Effector CD8-positive, alpha-beta T cell (primary cell): ENCODE data around the gene FLNB.

Source experiments
- DNase-seq: peaks from one replicate; lab custom pipeline; 2025; lab: John Stamatoyannopoulos, UW

Gene FLNB

DNA sequence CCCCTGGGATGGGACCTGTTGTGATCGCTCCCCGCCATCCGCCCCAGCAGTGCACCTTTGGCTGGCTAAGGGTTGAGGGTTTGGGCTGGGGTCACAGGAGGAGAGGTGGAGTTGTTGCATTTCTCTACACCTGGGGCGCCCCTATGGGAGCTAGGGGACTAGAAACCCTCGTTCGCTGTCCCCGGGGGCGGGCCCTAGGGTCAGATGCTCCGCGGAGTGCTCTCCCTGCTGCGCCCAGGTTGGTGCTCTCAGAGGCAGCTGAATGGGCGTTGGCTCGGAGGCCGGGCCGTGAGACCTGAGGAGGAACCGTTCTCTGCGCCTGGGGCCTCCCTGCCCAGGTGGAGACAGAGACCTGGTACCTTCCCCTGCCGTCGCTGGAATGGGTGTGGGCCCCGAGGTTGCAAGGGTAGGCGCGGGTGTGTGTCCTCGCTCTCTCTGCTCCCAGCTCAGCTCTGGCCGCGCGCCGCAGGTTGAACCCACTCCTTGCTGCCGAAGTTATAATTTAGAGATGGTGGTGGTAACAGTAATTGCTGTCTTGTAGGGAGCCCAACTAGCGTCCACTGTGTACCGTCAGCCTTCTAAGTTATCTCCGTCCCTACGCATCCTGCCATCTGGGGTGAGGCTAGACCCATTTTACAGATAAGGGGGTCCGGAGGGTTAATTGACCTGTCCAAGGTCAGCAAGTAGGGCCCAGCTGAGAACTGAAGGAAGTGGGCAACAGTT lies 965 bp downstream of the FLNB start:
- peak; percentile 17 for DNase-seq

- no peak for DNase-seq
These were observed 1.7 kb downstream of the FLNB start for GRCh38 chr3:58009749-58010535.

DNA sequence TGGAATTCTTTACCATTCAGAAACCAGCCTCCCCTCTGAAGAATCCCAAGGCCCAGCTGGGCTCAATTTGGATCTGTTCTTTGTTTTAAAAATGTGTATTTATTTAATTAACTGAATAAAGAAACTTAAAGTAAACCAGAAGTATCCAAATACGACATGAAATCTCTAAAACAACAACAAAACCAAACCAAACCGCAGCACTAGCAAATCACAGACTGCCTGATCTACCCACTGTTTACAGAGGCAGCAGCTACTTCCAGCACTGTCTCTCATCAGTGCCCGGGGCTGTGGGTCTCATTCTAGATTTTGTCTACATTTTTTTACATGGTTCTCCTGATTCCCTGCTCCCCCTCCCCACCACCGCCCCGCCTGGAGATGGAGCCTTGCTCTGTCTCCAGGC lies 2.3 kb downstream of the FLNB start:
- DNase-seq = no peak

DNA sequence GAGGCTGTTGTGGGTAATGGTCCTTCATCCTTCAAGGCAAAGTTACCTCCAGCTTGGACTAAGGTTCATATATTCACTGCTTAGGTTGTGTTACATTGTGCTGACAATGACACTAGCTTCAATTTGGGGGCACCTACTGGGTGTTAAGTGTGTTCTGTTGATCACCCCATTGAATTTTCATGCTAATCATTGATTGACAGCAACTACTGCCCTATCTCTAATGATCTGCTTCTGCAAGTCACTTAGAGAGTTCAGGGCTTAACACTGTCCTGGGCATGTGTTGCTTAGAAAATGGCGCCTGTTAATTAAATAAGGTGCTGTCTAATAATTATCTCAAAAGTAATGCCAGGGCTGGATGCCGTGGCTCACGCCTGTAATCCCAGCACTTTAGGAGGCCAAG lies 3.4 kb downstream of the FLNB start:
- DNase-seq = no peak

DNA sequence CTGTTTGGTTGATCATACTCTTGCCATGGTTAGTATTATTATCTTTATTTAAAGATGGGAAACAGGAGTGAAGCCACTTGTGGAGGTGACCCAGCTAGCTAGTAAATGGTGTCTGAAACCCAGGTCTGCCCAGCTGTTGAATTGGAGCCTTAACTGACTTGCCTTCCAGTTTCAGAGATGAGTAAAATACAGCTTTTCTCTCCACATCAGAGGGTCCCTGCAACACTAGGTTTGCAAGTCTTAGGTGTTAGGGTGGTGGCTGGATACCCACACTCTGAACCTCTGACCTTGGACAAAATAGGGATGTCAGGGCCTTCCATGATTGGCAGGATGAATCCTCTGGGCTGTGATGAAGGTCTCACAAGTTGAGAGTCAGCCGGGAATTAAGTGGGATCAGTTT lies 4.1 kb downstream of the FLNB start:
- DNase-seq = no peak

DNA sequence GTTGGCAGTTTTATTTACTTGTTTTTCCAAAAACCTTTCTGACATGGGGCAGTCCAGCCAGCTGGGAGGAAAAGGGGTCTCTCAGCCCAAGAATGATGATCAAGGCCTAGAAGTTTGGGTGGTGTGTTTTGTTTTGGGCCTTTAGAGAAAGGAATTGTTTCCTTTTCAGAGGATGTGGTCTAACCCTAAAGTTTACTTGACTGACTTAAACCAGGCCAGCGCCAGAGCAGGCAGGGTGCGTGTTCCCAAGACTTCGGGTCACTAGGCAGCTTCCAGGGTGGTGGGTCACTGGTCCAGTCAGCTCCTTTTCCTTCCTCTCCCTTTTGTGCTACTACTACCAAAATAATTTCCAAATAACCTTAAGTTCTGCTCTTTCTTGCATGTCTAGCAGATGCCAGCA lies 4.9 kb downstream of the FLNB start:
- DNase-seq = no peak

GRCh38 chr3:58013973-58014649 lies 5.9 kb downstream of the FLNB start:
- DNase-seq = no peak

DNA sequence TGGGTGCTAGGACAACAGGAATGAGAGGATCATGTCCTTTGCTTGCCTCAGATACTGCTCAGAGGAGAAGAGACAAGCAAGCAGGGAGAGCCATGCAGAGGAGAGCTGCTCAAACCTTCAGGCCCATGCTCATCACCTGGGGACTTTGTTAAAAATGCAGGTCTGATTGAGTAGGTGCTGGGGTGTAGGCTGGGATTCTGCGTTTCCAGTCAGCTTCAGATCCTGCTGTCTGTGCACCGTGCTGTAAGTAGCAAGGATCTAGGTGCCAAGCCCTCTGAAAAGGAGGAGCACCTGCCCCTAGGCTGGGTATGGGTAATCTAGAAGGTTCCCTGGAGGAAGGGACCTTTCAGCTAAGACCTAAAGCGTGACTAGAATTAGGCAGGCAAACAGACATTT lies 7.3 kb downstream of the FLNB start:
- DNase-seq = no peak

GRCh38 chr3:58016710-58017109 lies 8.5 kb downstream of the FLNB start:
- no peak for DNase-seq

DNA sequence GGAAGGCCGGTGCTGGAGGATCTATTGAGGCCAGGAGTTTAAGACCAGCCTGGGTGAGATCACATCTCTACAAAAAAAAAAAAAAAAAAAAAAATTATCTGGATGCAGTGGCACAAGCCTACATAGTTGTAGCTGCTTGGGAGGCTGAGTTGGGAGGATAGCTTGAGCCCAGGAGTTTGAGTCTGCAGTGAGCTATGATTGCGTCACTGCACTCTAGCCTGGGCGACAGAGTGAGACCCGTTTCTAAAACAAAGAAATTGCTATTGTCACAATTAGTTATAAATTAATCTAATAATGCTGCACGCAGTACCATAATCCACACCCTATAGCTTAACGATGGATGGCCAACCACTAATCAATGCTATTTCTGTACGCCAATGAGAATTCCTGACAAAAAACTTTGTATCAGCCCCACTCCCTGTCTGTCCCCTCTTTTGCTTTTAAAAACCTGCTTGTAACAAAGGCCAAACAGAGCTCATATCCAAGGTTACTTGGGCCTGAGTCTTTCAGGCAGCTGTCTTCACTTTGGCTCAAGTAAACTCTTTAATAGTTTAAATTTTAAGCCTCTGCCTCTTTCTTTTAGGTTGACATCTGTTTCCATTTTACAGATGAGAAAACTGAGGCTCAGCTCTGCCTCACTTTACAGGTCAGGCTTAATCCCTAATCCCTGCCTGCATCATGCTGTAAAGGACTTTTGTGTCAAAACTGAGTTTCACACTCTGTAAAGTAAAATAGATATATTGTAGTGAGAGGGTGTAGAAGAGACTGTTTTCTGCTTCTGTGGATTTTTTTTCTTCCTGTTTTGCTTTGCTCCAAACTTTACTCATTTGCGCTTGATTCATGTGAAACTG lies 10.9 kb downstream of the FLNB start:
- DNase-seq = no peak

- DNase-seq = no peak
These were observed 12.5 kb downstream of the FLNB start for GRCh38 chr3:58020783-58021071.

- no peak for DNase-seq
These were observed 13.1 kb downstream of the FLNB start for GRCh38 chr3:58021072-58021959.

GRCh38 chr3:58021962-58022361 lies 13.7 kb downstream of the FLNB start:
- DNase-seq = no peak

- no peak for DNase-seq
These were observed 14.3 kb downstream of the FLNB start for GRCh38 chr3:58022490-58022889.

- DNase-seq = no peak
These were observed 15.3 kb downstream of the FLNB start for GRCh38 chr3:58023531-58023930.

- DNase-seq = no peak
These were observed 17.2 kb downstream of the FLNB start for GRCh38 chr3:58025406-58025805.

GRCh38 chr3:58025837-58026569 lies 17.8 kb downstream of the FLNB start:
- DNase-seq = no peak

GRCh38 chr3:58026598-58026997 lies 18.4 kb downstream of the FLNB start:
- DNase-seq = no peak

GRCh38 chr3:58027704-58028317 lies 19.6 kb downstream of the FLNB start:
- no peak for DNase-seq

GRCh38 chr3:58028902-58029301 lies 20.7 kb downstream of the FLNB start:
- DNase-seq = no peak
